GM21717 (cell line): ENCODE data around the gene ST8SIA1.

Experiments
- ATAC-seq: cut with Tn5 transposase; IDR thresholded peaks from one replicate; pipeline ENCODE4 v1.9.1; 2021; ENCODE audit warnings: mild to moderate bottlenecking, moderate library complexity; ENCODE audit not compliant: unreplicated experiment

The ST8SIA1 gene

GRCh38 chr12:22333186-22333712 is 1.3 kb downstream of the ST8SIA1 start:
- no peak for ATAC-seq

DNA sequence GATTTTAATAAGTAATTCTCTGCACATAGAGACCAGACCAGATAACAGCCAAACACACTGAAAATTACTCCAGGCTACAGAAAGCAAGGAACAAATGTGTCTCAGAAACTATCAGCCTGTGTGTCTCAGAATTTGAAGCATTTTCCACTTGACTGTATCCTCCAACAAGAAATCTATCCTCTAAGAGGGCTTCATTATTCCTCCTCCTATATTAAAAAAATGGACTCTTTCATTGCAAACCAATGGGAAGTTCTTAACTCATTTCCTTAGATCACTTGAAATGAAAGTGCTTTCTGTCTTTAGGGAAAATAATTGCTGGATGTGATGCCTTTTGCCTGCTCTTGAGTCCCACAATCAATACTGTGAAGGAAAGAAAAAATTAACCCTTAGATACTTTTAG is 2.3 kb downstream of the ST8SIA1 start:
- no peak for ATAC-seq

DNA sequence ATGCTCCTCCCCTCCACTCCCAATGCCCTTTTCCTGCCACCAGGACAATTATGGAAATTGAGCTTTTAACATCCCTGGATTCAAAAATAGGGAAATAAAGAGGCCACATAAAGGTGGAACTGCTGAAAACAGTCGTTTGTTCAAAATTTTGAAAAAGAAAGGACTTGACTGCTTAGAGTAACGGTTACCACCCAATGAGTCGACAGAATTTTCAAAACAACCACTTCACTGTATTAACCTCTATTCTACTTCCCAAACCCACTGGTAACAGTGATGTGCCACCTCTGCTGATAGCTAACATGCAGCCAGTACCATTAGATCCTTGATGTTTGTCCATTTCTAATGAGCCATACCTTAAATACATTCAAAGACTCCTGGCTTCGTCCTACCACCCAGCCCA is 4.9 kb downstream of the ST8SIA1 start:
- ATAC-seq, result no peak

DNA sequence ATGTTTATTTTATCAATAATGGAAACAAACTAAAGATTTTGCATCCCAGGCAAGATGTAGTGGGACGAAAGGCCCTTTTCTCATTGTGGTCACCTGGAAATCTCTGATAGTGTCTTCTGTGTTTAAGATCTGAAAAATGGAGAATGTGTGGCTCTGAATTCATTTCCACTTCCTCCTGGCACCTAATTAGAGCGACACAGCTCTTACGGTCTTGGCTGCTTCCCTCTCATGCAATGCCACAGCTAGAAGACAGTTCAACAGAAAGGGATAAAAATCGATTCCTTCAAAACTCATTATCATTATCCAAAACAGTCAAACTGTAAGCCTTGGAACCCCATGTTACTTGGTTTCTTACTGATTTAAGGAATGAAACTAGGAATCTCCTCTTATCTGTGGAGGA is 9.3 kb downstream of the ST8SIA1 start:
- no peak for ATAC-seq

- no peak for ATAC-seq
These were observed 12.4 kb downstream of the ST8SIA1 start for GRCh38 chr12:22322091-22322490.

DNA sequence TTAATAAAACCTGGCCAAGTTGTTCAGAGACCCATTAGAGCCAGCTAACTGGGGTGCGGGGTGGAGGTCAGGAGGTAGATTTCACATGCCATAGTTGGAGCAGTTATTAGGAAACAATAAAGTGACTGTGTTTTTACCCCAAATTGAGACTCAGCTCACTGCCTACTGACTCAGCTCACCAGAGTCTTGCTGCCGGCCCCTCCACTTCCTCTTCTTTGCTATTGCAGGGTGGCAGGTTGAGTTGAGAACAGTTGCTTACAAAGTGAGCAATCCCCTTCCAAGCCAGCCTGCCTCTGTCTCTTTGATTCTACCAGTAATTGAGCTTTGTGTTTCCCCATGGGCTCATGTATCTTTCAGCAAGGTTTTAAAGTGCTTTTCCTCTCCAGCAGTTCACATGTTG is 12.9 kb downstream of the ST8SIA1 start:
- ATAC-seq, result no peak

DNA sequence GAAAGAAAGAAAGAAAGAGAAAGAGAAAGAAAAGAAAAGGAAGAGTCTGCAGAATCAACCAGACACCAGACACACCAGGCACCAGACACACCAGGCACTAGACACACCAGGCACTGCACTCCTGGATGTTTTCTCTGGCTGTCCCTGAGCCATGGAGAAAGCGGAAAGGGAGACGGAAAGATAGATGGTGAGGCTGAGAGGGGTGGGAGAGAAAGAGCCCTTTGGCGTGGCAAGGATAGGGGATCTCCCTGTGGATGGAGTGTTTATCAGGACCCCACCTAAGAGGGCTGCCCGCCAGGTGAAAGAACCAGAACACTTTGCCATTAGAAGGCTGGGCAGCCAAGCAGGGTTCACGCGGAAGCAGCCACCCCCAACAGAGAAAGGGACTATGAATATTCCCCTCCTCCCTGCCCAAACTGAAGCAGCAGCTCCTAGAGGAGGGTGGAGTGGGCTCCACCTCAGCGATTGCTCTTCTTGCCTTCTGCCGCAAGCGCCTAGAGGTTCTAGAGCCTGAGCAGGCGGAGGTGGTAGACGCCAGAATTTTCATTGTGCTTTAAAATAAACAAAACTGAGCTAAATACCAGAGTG is 13.4 kb downstream of the ST8SIA1 start:
- no peak for ATAC-seq

- ATAC-seq, result no peak
These were observed 16.3 kb downstream of the ST8SIA1 start for GRCh38 chr12:22318108-22318737.

GRCh38 chr12:22313963-22314330 is 20.6 kb downstream of the ST8SIA1 start:
- no peak for ATAC-seq

DNA sequence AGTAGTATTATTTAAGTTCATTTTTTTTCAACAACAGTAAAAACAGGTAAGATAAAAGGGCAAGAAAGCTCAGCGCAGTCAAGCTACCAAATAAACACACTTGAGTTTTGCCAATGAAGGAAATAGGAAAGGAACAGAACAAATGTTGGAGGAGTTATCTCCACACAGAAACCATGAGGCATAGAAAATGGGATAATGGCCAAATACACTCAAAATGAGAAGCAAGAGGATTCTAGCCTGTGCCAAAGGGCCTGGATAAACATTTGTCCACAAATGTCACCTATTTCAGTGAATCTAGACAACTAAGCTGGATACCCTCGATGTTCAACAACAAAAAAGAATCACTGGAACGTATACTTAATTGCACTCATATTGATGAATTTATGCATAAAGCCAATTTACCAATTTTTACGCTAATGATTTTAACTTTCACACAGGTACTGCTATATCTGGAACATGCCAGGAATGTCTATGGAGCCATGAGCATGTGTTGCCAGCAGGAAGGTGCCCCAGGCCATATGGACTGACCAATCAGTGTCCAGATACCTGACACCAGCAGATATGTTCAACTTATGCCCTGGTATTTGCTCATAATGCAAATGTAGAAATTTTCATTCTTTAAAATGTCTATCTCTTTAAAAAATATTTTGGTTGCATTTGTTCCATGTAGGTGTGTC is 21.1 kb downstream of the ST8SIA1 start:
- ATAC-seq, result no peak

- ATAC-seq, result no peak
These were observed 22.2 kb downstream of the ST8SIA1 start for GRCh38 chr12:22312336-22312735.

DNA sequence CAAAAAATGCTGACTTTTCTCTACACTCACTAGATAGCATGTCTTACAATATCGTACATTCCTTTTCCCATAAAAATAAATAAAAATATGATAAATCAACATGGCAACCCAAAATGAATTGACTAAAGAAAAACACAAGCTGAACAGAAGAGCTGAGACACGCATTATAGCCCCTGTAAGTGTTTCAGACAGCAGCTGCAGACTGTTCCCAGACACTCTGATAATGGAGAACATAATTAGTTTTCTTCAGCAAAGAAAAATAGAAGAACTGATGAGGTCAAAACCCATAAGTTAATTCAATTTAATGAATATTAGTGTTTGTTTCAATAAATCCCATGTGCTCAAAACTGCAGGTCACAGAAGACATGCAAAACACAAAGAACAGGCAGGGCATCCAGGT is 23.8 kb downstream of the ST8SIA1 start:
- ATAC-seq, result no peak

GRCh38 chr12:22310275-22310674 is 24.2 kb downstream of the ST8SIA1 start:
- ATAC-seq, result no peak

DNA sequence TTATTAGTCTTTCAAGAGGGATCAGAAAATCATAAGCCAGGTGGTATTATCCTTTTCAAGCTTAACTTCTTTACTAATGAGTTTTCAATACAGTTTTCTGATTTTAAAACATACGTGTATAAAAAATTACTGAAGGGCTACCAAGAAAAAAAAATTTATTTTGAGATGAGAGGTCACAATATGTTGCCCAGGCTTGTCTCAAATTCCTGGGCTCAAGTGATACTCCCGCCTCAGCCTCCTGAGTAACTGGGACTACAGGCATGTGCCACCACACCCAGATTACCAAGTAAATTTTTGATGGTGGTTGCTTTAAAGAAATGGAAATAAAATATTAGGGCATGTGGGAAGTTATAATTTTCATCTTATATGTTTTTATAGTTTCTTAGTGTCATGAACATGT is 26.7 kb downstream of the ST8SIA1 start:
- no peak for ATAC-seq

DNA sequence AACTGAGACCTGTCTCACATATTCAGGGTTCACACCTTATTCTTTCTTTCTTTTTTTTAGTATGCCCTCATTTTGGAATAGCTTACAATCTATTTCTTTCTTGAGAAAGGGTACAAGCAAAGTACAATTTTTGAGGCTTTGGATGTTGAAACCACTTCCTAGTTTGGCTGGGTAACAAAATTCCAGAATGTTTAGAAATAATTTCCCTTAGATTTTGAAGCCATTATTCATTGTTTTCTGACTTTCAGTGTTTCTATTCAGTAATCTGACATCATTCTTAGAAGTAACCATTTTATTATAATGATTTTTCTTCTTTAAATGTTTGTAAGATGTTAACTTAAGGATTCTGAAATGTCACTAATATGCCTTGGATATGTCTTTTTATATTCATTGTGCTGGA is 28.2 kb downstream of the ST8SIA1 start:
- ATAC-seq, result no peak

DNA sequence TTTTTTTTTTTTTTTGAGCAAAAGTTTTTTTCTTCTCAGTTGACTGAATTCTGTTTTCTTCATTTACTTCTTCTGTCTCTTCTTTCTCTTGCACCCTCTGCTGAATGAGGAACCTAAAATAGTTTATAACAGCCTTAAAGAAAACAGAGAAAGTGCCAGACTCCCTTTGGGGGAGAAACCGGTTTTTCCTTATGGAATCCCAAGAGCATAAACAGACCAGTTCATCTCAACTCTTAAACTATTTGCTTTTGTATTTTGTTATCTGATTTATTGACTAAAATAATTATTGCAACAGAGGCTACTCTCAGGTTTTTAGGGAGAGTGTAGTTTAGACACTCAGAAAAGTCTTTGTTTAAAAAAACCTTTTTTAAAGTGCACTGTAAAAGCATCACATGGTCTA is 30.2 kb downstream of the ST8SIA1 start:
- ATAC-seq, result no peak

GRCh38 chr12:22299294-22299912 is 35.1 kb downstream of the ST8SIA1 start:
- ATAC-seq, result no peak

DNA sequence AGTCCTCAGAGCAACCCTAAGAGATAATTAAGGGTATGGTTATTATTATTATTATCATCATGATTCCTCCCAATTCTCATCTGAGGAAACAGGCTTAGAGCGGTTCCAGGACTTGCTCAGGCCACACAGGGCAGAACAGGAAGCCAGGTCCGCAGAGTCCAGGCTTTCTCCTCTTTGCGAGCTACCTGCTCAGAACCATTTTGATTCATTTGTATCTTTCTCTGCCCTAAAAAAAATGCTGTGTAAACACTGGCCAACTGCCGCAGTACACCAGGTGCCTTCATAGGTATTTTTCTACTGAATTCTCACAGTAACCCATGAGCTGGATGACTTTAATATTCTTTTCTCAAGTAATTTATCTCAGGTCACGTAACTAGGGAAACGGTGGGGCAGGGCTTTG is 45.3 kb downstream of the ST8SIA1 start:
- ATAC-seq, result no peak

GRCh38 chr12:22287776-22288621 is 46.5 kb downstream of the ST8SIA1 start:
- ATAC-seq, result no peak

DNA sequence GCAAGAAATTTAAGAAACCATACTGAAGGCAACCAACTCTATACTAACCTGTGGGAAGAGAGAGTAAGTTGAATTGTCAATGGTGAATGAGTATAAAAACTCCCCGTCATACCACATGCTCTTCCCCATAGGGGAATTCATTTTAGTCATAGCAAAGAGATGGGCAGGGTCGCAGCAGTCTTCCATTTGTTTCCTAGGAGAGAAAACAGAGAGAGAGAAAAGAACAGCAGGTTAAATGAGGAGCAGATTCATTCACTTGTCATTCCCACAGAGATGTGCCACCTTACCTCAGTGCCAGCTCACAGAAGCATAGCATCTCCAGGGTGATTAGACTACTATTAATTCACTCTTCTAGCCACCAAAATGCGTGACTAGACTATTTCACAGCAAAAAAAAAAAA is 47.4 kb downstream of the ST8SIA1 start:
- no peak for ATAC-seq

DNA sequence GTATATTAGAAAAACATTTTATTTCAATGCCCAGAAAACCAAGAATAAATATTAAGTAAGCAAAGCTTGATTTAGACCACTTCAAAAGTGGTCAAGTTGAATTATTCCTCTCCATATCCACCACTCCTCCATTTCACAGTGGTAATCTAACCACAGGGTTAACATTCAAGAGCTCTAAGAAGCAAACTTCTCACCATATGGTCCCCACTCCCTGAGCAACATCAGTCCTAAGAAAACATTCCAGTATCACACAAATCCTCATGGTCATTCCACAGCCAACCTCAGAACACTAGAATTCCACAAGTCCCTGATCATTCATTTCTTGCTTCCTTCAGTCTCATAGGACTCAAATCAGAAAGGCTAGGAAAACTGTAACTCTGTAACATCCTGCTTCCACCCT is 47.9 kb downstream of the ST8SIA1 start:
- no peak for ATAC-seq
